CD4-positive, alpha-beta memory T cell (primary cell): ENCODE data around the gene TIMM8A. TPM values are rescaled to one million over a fixed set of nuclear protein-coding genes. Genes with fewer than 3 reads are reported as not detected.
"Not testable (repeated sequence)": the region's sequence is repeated elsewhere in the genome, so short reads cannot be mapped to it uniquely, and the experiment has no call there.

ENCODE experiments used
- CTCF ChIA-PET: fragments of 350-600 bp; sonication (Branson Sonifier 250); formaldehyde crosslinking; loops from one replicate; lab custom pipeline; 2021; ENCODE audit warnings: inconsistent platforms; ENCODE audit not compliant: partially characterized antibody; lab: Charles Lee
- POLR2A ChIA-PET: fragments of 350-600 bp; sonication (Branson Sonifier 250); formaldehyde crosslinking; loops from one replicate; lab custom pipeline; 2021; ENCODE audit not compliant: partially characterized antibody; lab: Charles Lee
- DNase-seq, 5 donors: peaks; one replicate each; pipeline versions ENCODE4 v3.0.0 to v3.0.0-alpha.2; 2020 to 2022; ENCODE audit warnings: mixed read lengths in 1 of 5
- H3K27ac ChIP-seq: one replicate; pipeline ENCODE4 v1.7.0; 2013; ENCODE audit warnings: low read depth, low read length
- H3K27me3 ChIP-seq: 2 replicates; pipeline ENCODE4 v1.7.0; 2013; ENCODE audit warnings: mild to moderate bottlenecking, low read length, moderate library complexity; ENCODE audit not compliant: insufficient read depth
- H3K36me3 ChIP-seq: 2 replicates; pipeline ENCODE4 v1.7.0; 2013; ENCODE audit warnings: mild to moderate bottlenecking, low read length, moderate library complexity; ENCODE audit not compliant: insufficient read depth
- H3K4me1 ChIP-seq: 2 replicates; pipeline ENCODE4 v1.7.0; 2013; ENCODE audit warnings: mild to moderate bottlenecking, low read length, moderate library complexity; ENCODE audit not compliant: insufficient read depth
- H3K4me3 ChIP-seq, 2 donors: one replicate each; pipeline ENCODE4 v1.7.0; 2013; ENCODE audit warnings: low read length in 2 of 2, mild to moderate bottlenecking in 1 of 2
- H3K9me3 ChIP-seq, 2 donors: one replicate each; pipeline ENCODE4 v1.7.0; 2013; ENCODE audit warnings: low read length in 2 of 2, control low read depth in 1 of 2; ENCODE audit not compliant: control insufficient read depth in 1 of 2
- H3K27ac Mint-ChIP-seq, 7 donors: one replicate each; pipeline ENCODE4 v1.8.0; 2020 to 2021; ENCODE audit warnings: mixed read lengths in 7 of 7, mild to moderate bottlenecking in 6 of 7, inconsistent platforms in 3 of 7, moderate library complexity in 3 of 7
- H3K27me3 Mint-ChIP-seq, 2 donors: one replicate each; pipeline ENCODE4 v1.8.0; 2020 to 2021; ENCODE audit warnings: mixed read lengths in 2 of 2
- H3K36me3 Mint-ChIP-seq, 2 donors: one replicate each; pipeline ENCODE4 v1.8.0; 2020 to 2021; ENCODE audit warnings: mixed read lengths in 2 of 2, inconsistent platforms in 1 of 2, mild to moderate bottlenecking in 1 of 2
- H3K4me1 Mint-ChIP-seq, 4 donors: one replicate each; pipeline ENCODE4 v1.8.0; 2020 to 2021; ENCODE audit warnings: mixed read lengths in 4 of 4, mild to moderate bottlenecking in 1 of 4
- H3K4me3 Mint-ChIP-seq, 8 donors: one replicate each; pipeline ENCODE4 v1.8.0; 2020 to 2021; ENCODE audit warnings: mixed read lengths in 8 of 8, mild to moderate bottlenecking in 7 of 8, moderate library complexity in 6 of 8, inconsistent platforms in 3 of 8
- H3K9me3 Mint-ChIP-seq, 8 donors: one replicate each; pipeline ENCODE4 v1.8.0; 2020 to 2021; ENCODE audit warnings: mixed read lengths in 8 of 8, mild to moderate bottlenecking in 5 of 8, inconsistent platforms in 3 of 8, moderate library complexity in 1 of 8
- intact Hi-C: fragments of 100-400 bp; cut with micrococcal nuclease; formaldehyde crosslinking; loops from one replicate; pipeline ENCODE4 v1.15.1; 2023
- polyA plus RNA-seq, 2 donors: library from polyadenylated mRNA; unstranded; fragments of 300-500 nt; fragmentation: Illumina TruSeq; gene quantifications; one replicate each; pipeline ENCODE4 v1.2.3, GENCODE V29; 2021
- total RNA-seq, 2 experiments: library from RNA; stranded (reverse); gene quantifications; one replicate each; pipeline ENCODE4 v1.2.3, GENCODE V29; 2021

Gene TIMM8A
- total and polyA plus RNA-seq, 4 experiments from 2014 or later: 8.8 to 13.3 (median 11.2) TPM

DNA sequence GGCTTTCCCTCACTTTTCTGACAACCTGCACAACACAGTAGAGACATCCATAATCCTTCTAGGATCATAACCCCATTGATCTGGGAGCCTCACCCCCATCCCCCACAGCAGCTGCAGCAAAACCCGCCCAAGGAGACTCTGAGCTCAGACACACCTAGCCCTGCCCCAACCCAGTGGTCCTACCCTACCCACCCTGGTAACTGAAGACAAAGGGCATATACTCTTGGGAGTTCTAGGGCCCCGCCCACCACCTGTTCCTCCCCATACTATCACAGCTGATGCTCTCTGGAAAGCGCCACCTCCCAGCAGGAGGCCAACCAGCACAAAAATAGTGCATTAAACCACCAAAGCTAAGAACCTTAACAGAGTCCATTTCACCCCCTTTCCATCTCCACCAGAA, 21.9 kb downstream of the TIMM8A start:
- H3K27ac Mint-ChIP-seq, H3K9me3 ChIP-seq, H3K27ac ChIP-seq, H3K36me3 Mint-ChIP-seq, H3K27me3 Mint-ChIP-seq, POLR2A ChIA-PET, CTCF ChIA-PET, DNase-seq, H3K4me3 Mint-ChIP-seq, H3K4me1 Mint-ChIP-seq, H3K4me3 ChIP-seq, H3K27me3 ChIP-seq, H3K36me3 ChIP-seq, H3K9me3 Mint-ChIP-seq, intact Hi-C loops, H3K4me1 ChIP-seq: not testable (repeated sequence)

DNA sequence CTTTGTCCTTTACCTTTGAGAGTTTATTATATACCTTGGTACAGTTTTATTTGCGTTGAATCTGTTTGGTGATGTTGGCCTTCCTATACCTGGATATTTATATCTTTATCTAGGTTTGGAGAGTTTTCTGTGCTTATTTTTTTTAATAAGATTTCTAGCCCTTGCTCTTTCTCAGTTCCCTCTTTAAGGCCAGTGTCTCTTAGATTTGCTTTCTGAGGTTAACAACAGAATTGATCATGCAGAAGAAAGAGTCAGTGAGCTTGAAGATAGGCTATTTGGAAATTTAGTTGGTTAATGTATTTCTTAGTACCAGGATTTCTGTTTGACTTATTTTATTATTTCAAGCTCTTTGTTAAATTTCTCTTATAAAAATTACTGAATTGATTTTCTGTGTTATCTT, 44.8 kb downstream of the TIMM8A start:
- ChIA-PET POLR2A (no interaction called here), CTCF (no interaction called here)
- Histone ChIP-seq H3K27ac (no peak overlapping the region), H3K4me3 (no peak overlapping the region), H3K4me1 (no peaks in the 10 kb centered on the region), H3K9me3 (no peaks in the 10 kb centered on the region), H3K27me3 (no peaks in the 10 kb centered on the region), H3K36me3 (no peaks in the 10 kb centered on the region)
- Mint-ChIP-seq H3K4me1 (no peaks in the 10 kb centered on the region), H3K36me3 (no peaks in the 10 kb centered on the region), H3K9me3 (no peaks in the 10 kb centered on the region), H3K27ac (no peak overlapping the region), H3K4me3 (no peak overlapping the region), H3K27me3 (no peaks in the 10 kb centered on the region)
- intact Hi-C loops: no loop called here
- no peak for DNase-seq

Other genes with a start within 250 kb of the TIMM8A start
- under 1 TPM in 1 of 2 experiments, not detected in 1; 0.08 TPM for gene DRP2, start 129.0 kb downstream of the TIMM8A start, total RNA-seq
- under 1 TPM in 1 of 2 donors, not detected in 1; 0.13 TPM for gene DRP2, start 129.0 kb downstream of the TIMM8A start, polyA plus RNA-seq
- not detected for gene TAF7L, start 57.4 kb downstream of the TIMM8A start, total RNA-seq
- gene TAF7L, start 57.4 kb downstream of the TIMM8A start, polyA plus RNA-seq: not detected
- gene BTK, start 37.4 kb upstream of the TIMM8A start, total RNA-seq: 1 to 10 TPM; 1.6 to 1.9 TPM
- gene BTK, start 37.4 kb upstream of the TIMM8A start, polyA plus RNA-seq: 1 to 10 TPM in 1 of 2 donors, not detected in 1; 1.1 TPM
- gene RPL36A, start 42.3 kb upstream of the TIMM8A start, total RNA-seq: 100 to 1,000 TPM; 380 to 428 TPM
- gene RPL36A, start 42.3 kb upstream of the TIMM8A start, polyA plus RNA-seq: 1,000 to 10,000 TPM; 2,296 to 2,724 TPM
- gene GLA, start 59.2 kb upstream of the TIMM8A start, total RNA-seq: 10 to 100 TPM; 13.1 TPM
- 10 to 100 TPM in 1 of 2 donors, 1 to 10 TPM in 1; 9.6 to 16.1 TPM for gene GLA, start 59.2 kb upstream of the TIMM8A start, polyA plus RNA-seq
- gene HNRNPH2, start 59.5 kb upstream of the TIMM8A start, total RNA-seq: 10 to 100 TPM; 40.1 to 40.9 TPM
- 100 to 1,000 TPM in 1 of 2 donors, 10 to 100 TPM in 1; 86.1 to 105 TPM for gene HNRNPH2, start 59.5 kb upstream of the TIMM8A start, polyA plus RNA-seq
- 10 to 100 TPM; 13.1 to 13.3 TPM for gene ARMCX4, start 136.7 kb upstream of the TIMM8A start, total RNA-seq
- gene ARMCX4, start 136.7 kb upstream of the TIMM8A start, polyA plus RNA-seq: 1 to 10 TPM in 1 of 2 donors, not detected in 1; 2.4 TPM
- under 1 TPM; 0.39 to 0.44 TPM for gene ARMCX1, start 201.8 kb upstream of the TIMM8A start, total RNA-seq
- under 1 TPM in 1 of 2 donors, not detected in 1; 0.32 TPM for gene ARMCX1, start 201.8 kb upstream of the TIMM8A start, polyA plus RNA-seq